HCT116 (cell line): ENCODE measurements around the gene ANXA8. TPM values are rescaled to one million over a fixed set of nuclear protein-coding genes. Genes with fewer than 3 reads are reported as not detected.
"Not testable (repeated sequence)": the region's sequence is repeated elsewhere in the genome, so short reads cannot be mapped to it uniquely, and the experiment has no call there.

Source experiments
- ATAC-seq: fragments of 200-7000 bp; cut with Tn5 transposase; 2 replicates; pipeline ENCODE4 v1.9.1; 2020; ENCODE audit warnings: mild to moderate bottlenecking, moderate library complexity
- BruUV-seq: library from RNA; stranded (reverse); fragments of 400-500 nt; replicated peaks from 2 replicates; lab custom pipeline; 2021; lab: Mats Ljungman, UMichigan
- CTCF ChIA-PET: fragments of 300-600 bp; sonication (Branson Sonifier 250); formaldehyde crosslinking; loops from one replicate; lab custom pipeline; 2021; ENCODE audit warnings: antibody characterized with exemption; lab: Charles Lee
- POLR2A ChIA-PET: fragments of 300-600, 350-600 bp; sonication (Branson Sonifier 250); formaldehyde crosslinking; loops from one replicate; lab custom pipeline; 2021; ENCODE audit warnings: antibody characterized with exemption; lab: Charles Lee
- RAD21 ChIA-PET, 2 experiments: fragments of 300-600 bp; sonication (Branson Sonifier 250); formaldehyde crosslinking; loops; one replicate each; lab custom pipeline; 2023; ENCODE audit warnings: low total read pairs in 2 of 2; ENCODE audit not compliant: uncharacterized antibody in 2 of 2, unreplicated experiment in 2 of 2, low non-redundant PET in 1 of 2; lab: Charles Lee
- DNase-seq: peaks from one replicate; pipeline ENCODE4 v3.0.0-alpha.2; 2010; ENCODE audit warnings: low read depth, low spot score
- H2AFZ ChIP-seq: fragments of 200-600 bp; shearing (Covaris generic), sonication (generic); 2 replicates; pipeline ENCODE4 v1.6.1; 2017; ENCODE audit warnings: low read depth, mixed run types, mixed read lengths, antibody characterized with exemption, low read length; ENCODE audit not compliant: poor library complexity, severe bottlenecking
- H3K27ac ChIP-seq: 2 replicates; pipeline ENCODE4 v1.5.1; 2012; ENCODE audit warnings: low read depth, low read length
- H3K27me3 ChIP-seq: fragments of 200-600 bp; sonication (generic); 2 replicates; pipeline ENCODE4 v1.6.1; 2016; ENCODE audit warnings: mixed run types, low read length, mixed read lengths; ENCODE audit not compliant: insufficient read depth
- H3K36me3 ChIP-seq, 2 experiments: fragments of 200-500 bp in 1 of 2; fragments of 200-600 bp in 1 of 2; sonication (Bioruptor generic) in 1 of 2; sonication (generic) in 1 of 2; 2 replicates each; pipeline versions ENCODE4 v1.5.1 to v1.6.1; 2014 to 2016; ENCODE audit warnings: low read length in 2 of 2, inconsistent platforms in 1 of 2, mixed read lengths in 1 of 2, mixed run types in 1 of 2; ENCODE audit not compliant: insufficient read depth in 2 of 2, control insufficient read depth in 1 of 2
- H3K4me1 ChIP-seq, 2 experiments: fragments of 200-600 bp in 1 of 2; sonication (generic) in 1 of 2; 2 replicates each; pipeline versions ENCODE4 v1.5.1 to v1.6.1; 2012 to 2017; ENCODE audit warnings: low read length in 2 of 2, inconsistent platforms in 1 of 2, mild to moderate bottlenecking in 1 of 2, mixed read lengths in 1 of 2, mixed run types in 1 of 2, moderate library complexity in 1 of 2; ENCODE audit not compliant: insufficient read depth in 2 of 2, control insufficient read depth in 1 of 2
- H3K4me2 ChIP-seq: fragments of 200-600 bp; sonication (generic); 2 replicates; pipeline ENCODE4 v1.6.1; 2017; ENCODE audit warnings: mixed run types, low read length, mixed read lengths
- H3K4me3 ChIP-seq, 2 experiments: fragments of 200-600 bp in 1 of 2; sonication (generic) in 1 of 2; replicated peaks in 1 of 2; 2 replicates each; pipeline ENCODE4 v1.5.1; 2011 to 2016; ENCODE audit warnings: low read length in 2 of 2, control low read depth in 1 of 2, low read depth in 1 of 2, mild to moderate bottlenecking in 1 of 2, mixed read lengths in 1 of 2, mixed run types in 1 of 2
- H3K79me2 ChIP-seq: fragments of 200-600 bp; sonication (generic); 2 replicates; pipeline ENCODE4 v1.6.1; 2017; ENCODE audit warnings: mild to moderate bottlenecking, mixed run types, low read length, moderate library complexity, mixed read lengths; ENCODE audit not compliant: insufficient read depth
- H3K9ac ChIP-seq: fragments of 200-600 bp; sonication (generic); 2 replicates; pipeline ENCODE4 v1.6.1; 2016; ENCODE audit warnings: low read length, mixed read lengths
- H3K9me2 ChIP-seq: fragments of 200-600 bp; sonication (generic), shearing (Covaris generic); 2 replicates; pipeline ENCODE4 v1.6.1; 2017; ENCODE audit warnings: mixed run types, mild to moderate bottlenecking, moderate library complexity; ENCODE audit not compliant: insufficient read depth
- H3K9me3 ChIP-seq, 2 experiments: fragments of 200-500 bp in 1 of 2; fragments of 200-600 bp in 1 of 2; sonication (Bioruptor generic) in 1 of 2; sonication (generic) in 1 of 2; 2 replicates each; pipeline ENCODE4 v1.6.1; 2014 to 2017; ENCODE audit warnings: low read length in 2 of 2, mixed read lengths in 2 of 2, inconsistent platforms in 1 of 2, low read depth in 1 of 2, mild to moderate bottlenecking in 1 of 2, mixed run types in 1 of 2, moderate library complexity in 1 of 2; ENCODE audit not compliant: control insufficient read depth in 1 of 2, insufficient read depth in 1 of 2
- H4K20me1 ChIP-seq: fragments of 200-600 bp; sonication (generic), shearing (Covaris generic); 2 replicates; pipeline ENCODE4 v1.6.1; 2017; ENCODE audit warnings: mixed run types, mild to moderate bottlenecking, moderate library complexity; ENCODE audit not compliant: insufficient read depth
- intact Hi-C: fragments of 100-400 bp; cut with micrococcal nuclease; formaldehyde crosslinking; loops from 2 replicates; pipeline ENCODE4 v1.10.0; 2022
- total RNA-seq: library from RNA; stranded (reverse); gene quantifications from one replicate; pipeline ENCODE4 v1.2.1, GENCODE V29; 2021; ENCODE audit not compliant: unreplicated experiment

Gene ANXA8
- total RNA-seq, 1 experiment from 2014 or later, result 0.25 TPM

DNA sequence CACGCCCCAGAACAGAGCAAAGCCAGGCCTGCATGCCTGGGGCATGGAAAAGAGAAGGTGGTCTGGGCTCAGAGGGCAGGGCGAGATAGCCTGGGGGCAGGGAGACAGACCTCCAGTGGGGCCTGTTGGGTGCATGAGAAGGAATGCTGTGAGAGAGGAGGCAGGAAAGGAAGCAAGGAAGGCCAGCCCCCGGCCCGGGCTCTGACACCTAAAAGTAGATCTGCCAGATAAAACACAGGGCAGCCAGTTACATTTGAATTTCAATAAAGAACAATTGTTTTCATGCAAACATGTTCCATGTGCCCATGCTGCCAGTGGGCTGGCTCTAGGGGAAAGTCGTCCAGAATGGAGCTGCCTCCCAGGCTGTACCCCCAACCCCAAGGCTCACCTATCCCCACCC is 5.8 kb downstream of the ANXA8 start:
- H3K4me1 ChIP-seq, CTCF ChIA-PET, H3K27me3 ChIP-seq, ATAC-seq, DNase-seq, H2AFZ ChIP-seq, H4K20me1 ChIP-seq, H3K27ac ChIP-seq, H3K79me2 ChIP-seq, H3K9ac ChIP-seq, H3K4me2 ChIP-seq, RAD21 ChIA-PET, intact Hi-C loops, BruUV-seq, H3K36me3 ChIP-seq, POLR2A ChIA-PET, H3K9me2 ChIP-seq, H3K9me3 ChIP-seq, H3K4me3 ChIP-seq: not testable (repeated sequence)

DNA sequence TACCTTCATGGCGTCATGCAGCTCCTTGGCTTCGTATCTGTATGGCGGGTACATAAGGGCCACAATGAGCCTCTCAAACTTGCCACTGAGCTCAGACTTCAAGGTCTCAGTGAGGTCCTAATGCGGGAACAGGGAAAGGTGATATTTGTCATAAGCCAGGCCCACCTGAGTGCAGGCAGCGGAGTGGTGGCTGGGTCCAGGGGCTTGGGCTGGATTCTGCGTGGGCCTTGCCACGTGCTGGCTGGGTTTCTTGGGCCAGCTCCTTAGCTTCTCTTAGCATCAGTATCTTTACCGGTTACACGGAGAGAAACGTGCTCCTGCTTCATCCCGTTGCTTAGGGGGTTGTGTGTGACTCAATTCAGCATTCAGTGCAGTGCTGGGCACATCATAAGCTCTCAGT is 6.8 kb downstream of the ANXA8 start:
- H3K4me1 ChIP-seq, H4K20me1 ChIP-seq, DNase-seq, H3K9me2 ChIP-seq, H3K4me3 ChIP-seq, POLR2A ChIA-PET, RAD21 ChIA-PET, H3K9me3 ChIP-seq, H2AFZ ChIP-seq, ATAC-seq, H3K36me3 ChIP-seq, H3K9ac ChIP-seq, CTCF ChIA-PET, BruUV-seq, H3K79me2 ChIP-seq, H3K27me3 ChIP-seq, intact Hi-C loops, H3K27ac ChIP-seq, H3K4me2 ChIP-seq: not testable (repeated sequence)

DNA sequence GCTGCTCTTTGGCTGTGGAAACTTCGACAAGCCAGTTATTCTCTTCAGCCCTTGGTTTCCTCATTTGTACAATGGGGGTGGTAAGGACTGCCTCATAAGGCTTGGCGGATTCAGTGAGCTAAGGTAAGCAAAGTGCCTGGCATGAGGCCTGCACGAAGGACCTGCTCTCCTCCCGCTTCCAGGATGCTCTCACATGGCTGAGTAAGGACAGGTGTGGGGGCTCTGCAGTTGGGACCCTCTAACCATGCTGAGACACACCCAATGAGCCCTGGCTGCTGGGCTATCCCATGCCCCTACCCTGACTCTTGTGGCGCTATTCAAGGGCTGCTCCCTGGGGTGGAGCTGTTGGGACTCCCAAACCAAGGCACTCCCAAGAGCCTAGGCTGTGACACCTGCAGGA is 8.8 kb downstream of the ANXA8 start:
- DNase-seq, BruUV-seq, H3K27me3 ChIP-seq, H3K9ac ChIP-seq, intact Hi-C loops, H3K36me3 ChIP-seq, H3K4me2 ChIP-seq, H3K79me2 ChIP-seq, H3K9me2 ChIP-seq, H4K20me1 ChIP-seq, CTCF ChIA-PET, H3K27ac ChIP-seq, H3K9me3 ChIP-seq, ATAC-seq, RAD21 ChIA-PET, H2AFZ ChIP-seq, H3K4me1 ChIP-seq, H3K4me3 ChIP-seq, POLR2A ChIA-PET: not testable (repeated sequence)

GRCh38 chr10:47473516-47473915 is 10.4 kb downstream of the ANXA8 start:
- POLR2A ChIA-PET, result not testable (repeated sequence)

DNA sequence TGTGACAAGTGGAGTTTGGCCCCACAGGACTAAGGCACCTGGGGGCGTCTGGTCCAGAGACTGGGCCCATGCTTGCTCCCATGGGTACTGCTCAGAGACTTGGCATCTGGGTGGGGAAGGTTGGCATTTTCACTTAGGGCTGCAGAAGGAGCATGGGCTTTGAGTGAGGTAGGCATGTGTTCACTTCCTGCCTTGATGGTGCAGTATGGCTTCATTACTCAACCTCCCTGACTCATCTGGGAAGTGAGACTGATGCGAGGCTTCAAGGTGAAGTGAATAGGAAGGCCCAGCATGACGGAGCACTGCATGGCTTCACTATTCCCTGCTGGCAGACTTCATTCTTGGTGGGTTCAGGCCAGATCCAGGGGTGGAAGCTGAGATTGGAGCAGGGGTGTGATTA is 11.3 kb downstream of the ANXA8 start:
- H3K27me3 ChIP-seq, H3K9me2 ChIP-seq, H4K20me1 ChIP-seq, H3K4me1 ChIP-seq, RAD21 ChIA-PET, DNase-seq, H3K4me3 ChIP-seq, H3K79me2 ChIP-seq, BruUV-seq, H2AFZ ChIP-seq, H3K27ac ChIP-seq, POLR2A ChIA-PET, CTCF ChIA-PET, intact Hi-C loops, H3K36me3 ChIP-seq, H3K9me3 ChIP-seq, H3K4me2 ChIP-seq, H3K9ac ChIP-seq: not testable (repeated sequence)
- ATAC-seq, result peak; percentile 10; the same call in 1 of the 2 replicates

More at GRCh38 chr10:47473516-47473915, 10.4 kb downstream of the ANXA8 start:
- H3K9me3 ChIP-seq, H3K27ac ChIP-seq, CTCF ChIA-PET, H3K9me2 ChIP-seq, H3K9ac ChIP-seq, H3K36me3 ChIP-seq, ATAC-seq, H3K4me3 ChIP-seq, H4K20me1 ChIP-seq, intact Hi-C loops, H3K4me1 ChIP-seq, RAD21 ChIA-PET, H3K79me2 ChIP-seq, H2AFZ ChIP-seq, H3K27me3 ChIP-seq, DNase-seq, H3K4me2 ChIP-seq, BruUV-seq: not testable (repeated sequence)
